GM12874 (cell line): Measurements from ENCODE around the gene FBXO44.

Experiments
- TF ChIP-seq, protein P1 (sequence below): IDR thresholded peaks from 2 replicates; pipeline ENCODE4 v1.5.1; 2011; ENCODE audit warnings: low read depth, mild to moderate bottlenecking, control low read depth, low read length, moderate library complexity; ENCODE audit not compliant: insufficient read depth

The FBXO44 gene

DNA sequence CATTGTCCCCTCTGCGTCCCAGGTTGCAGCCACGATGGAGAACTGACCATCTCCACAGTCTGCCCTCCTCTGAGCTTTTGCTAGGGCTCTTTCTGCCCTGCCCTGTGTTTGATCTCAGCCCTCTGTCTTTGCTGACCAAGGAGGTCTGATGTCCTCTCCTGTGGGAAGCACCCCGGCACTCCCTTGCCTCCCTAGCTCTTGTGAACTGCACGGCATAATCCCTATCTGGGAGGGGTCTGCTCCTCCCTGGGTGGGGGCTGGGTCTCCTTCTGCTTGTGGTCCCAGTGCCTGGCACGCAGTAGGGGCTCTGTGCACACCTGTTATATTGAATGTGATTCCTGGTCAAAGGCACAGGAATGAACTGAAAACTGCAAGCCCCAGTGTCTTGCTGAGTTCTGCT is 39.2 kb downstream of the FBXO44 start:
- TF ChIP-seq, protein P1, sequence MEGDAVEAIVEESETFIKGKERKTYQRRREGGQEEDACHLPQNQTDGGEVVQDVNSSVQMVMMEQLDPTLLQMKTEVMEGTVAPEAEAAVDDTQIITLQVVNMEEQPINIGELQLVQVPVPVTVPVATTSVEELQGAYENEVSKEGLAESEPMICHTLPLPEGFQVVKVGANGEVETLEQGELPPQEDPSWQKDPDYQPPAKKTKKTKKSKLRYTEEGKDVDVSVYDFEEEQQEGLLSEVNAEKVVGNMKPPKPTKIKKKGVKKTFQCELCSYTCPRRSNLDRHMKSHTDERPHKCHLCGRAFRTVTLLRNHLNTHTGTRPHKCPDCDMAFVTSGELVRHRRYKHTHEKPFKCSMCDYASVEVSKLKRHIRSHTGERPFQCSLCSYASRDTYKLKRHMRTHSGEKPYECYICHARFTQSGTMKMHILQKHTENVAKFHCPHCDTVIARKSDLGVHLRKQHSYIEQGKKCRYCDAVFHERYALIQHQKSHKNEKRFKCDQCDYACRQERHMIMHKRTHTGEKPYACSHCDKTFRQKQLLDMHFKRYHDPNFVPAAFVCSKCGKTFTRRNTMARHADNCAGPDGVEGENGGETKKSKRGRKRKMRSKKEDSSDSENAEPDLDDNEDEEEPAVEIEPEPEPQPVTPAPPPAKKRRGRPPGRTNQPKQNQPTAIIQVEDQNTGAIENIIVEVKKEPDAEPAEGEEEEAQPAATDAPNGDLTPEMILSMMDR: no peak

DNA sequence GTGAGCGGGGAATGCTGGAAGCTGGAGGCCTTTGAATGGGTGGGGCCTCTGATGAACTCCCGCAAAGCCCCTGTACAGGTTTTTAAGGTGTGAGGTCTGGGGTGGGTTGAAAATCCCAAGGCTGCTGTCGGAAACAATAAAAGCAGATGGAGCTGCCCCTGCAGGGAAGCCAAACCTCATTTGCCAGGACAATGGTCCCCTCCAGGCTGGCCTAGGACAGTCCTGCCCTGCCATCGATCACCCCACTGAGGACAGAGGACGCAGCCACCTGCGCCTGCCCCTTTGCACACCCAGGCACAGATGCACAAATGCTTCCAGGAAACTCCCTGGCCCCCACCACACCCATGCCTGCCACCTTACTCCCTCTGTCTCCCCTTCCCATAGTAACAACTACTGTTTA is 41.2 kb downstream of the FBXO44 start:
- TF ChIP-seq, protein P1: no peak

DNA sequence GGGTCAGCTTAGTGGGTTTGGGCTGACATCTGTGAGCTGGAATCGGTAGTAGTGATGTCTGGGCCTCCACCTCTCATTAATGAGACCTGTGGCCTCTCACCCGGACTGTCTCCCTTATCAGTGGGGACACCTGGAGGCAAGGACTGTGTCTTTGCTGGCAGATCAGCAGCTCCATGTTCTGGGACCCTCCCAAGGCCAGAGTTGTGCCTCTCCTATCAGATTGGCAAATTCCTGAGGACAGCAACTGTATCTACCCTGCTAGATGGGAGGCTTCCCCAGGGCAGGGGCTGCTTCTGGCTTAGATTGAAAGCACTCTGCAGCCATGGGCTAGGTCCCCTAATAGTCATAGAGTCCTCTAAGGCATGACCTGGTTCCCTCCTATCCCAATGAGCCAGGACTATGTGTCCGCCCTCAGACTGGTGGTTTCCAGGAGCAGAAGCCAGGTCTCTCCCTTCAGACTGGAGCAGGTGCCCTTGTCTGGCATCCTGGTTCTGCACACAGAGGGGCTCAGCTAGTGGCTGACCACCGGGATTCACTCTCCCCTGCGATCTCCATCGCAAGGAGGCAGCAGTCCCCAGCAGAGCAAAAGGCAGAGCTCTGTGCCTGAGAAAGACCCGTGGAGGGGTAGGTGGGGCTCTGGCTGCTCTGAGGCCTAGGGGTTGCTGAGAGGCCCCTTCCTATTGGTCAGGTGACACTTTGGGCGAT is 42.7 kb downstream of the FBXO44 start:
- TF ChIP-seq, protein P1: no peak

DNA sequence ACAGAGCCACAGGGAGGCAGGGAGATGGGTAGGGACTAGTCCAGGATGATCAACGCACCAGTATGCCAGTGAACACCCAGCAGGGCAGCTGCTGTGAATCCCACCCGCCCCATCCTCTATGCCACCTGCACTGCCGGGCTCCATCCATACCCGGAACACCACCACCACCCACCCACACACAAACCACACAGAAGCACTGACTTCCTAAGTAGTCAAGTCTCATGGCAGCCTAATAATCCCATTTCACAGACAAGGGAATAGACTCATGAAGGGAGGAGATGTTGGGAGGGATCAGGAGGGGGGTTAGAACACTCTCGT is 43.2 kb downstream of the FBXO44 start:
- TF ChIP-seq, protein P1: no peak

DNA sequence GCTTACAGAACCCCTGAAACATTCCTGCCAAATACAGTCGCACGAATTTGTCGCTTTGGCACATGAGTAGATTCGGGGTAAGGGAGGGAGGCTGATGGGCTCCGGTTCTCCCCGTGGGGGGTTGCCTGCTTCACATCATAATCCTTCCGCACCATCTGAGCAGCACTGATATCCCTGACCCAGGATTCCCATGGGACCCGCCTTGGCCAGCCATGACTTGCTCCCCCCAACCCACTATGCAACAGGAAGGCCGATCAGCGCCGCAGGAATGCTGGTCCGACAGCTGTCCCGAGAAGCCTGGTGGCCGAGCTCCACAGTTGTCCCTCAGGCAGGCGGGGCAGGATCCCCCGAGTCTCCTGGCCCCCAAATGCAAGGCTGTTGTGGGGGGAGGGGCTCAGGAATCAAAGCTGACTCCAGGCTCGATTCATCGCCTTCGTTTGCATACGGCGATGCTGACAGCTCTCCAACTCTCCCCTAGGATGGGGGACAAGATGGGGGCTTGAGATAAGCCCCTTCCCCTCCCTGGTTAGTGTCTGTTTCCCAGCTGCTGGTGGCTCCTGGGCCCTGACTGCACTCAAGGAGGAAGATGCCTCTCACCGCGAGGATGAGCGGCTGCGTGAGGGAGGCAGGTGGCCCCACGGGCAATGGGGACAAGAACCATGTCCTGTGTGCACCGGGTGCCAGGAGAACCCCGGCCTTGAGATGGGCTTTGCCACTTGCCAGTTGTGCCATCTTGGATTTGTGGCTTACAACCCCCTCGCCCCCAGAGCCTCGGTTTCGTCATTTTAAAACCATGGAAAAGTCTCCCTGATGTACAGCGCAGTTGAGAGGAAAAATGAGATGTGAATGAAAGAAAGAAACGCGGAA is 46.2 kb downstream of the FBXO44 start:
- TF ChIP-seq, protein P1: no peak

DNA sequence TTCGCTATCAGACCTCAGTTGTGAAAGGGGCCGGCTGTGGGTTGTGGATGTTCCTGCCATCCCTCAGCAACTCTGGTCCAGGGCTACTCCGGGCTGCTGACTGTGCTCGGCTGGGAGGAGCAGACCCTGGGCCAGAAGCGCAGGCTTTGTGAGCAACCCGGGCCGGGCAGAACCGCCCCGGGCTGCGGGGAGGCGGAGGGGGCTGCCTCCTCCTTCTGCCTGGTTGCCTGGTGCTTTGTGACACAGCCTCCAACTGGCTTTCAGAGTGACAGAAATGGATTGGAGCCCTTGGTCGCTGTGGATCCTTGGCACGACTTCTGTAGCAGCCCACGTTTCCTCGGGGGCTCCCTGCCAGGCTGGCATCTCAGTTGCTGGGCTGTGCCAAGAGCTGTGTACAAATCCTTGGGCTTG is 46.9 kb downstream of the FBXO44 start:
- TF ChIP-seq, protein P1: no peak

DNA sequence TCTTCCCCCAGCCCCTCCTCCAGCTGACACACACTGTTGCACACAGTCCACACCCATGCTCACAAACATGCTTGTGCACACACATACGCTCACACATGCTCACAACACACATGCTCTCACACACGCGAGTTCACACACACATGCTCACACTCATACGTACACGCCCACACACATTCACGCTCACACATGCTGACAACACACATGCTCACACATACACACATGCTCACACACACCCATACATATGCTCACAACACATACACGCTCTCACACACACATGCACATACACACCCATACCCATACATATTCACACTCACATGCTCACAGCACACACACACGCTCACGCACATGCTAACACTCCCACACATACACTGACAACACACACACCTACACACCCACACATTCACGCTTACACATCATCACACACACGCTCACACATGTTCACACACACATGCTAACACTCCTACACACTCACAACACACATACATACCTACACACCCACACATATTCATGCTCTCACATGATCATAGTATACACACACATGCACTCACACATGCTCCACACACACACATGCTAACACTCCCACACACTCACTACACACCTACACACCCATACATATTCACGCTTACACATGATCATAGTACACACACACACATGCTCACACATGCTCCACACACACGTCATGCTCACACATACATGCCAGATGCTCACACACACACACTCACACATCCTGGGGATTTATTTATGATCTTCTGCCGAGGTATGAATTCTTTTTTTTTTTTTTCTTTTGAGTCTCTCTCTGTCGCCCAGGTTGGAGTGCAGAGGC is 47.5 kb downstream of the FBXO44 start:
- TF ChIP-seq, protein P1: no peak
